Neural crest cell (in vitro differentiated cells): ENCODE data around the gene NECTIN1. TPM values are rescaled to one million over a fixed set of nuclear protein-coding genes. Genes with fewer than 3 reads are reported as not detected.
A peak's percentile ranks its signal among the peaks of the same experiment; 100 is the strongest.

Source experiments
- DNase-seq: peaks from one replicate; pipeline ENCODE4 v3.0.0; 2021; ENCODE audit warnings: low read depth, mixed read lengths, low spot score
- H3K27ac Mint-ChIP-seq: one replicate; pipeline ENCODE4 v1.8.0; 2021; ENCODE audit warnings: mild to moderate bottlenecking, mixed read lengths; ENCODE audit not compliant: unreplicated experiment
- H3K27me3 Mint-ChIP-seq: 2 replicates; pipeline ENCODE4 v1.8.0; 2021; ENCODE audit warnings: low read depth, mild to moderate bottlenecking, mixed read lengths
- H3K36me3 Mint-ChIP-seq: 2 replicates; pipeline ENCODE4 v1.8.0; 2021; ENCODE audit warnings: low read depth, mild to moderate bottlenecking, mixed read lengths
- H3K4me1 Mint-ChIP-seq: 2 replicates; pipeline ENCODE4 v1.8.0; 2021; ENCODE audit warnings: mixed read lengths
- H3K4me3 Mint-ChIP-seq: one replicate; pipeline ENCODE4 v1.8.0; 2021; ENCODE audit warnings: mild to moderate bottlenecking, mixed read lengths
- H3K9me3 Mint-ChIP-seq: 2 replicates; pipeline ENCODE4 v1.8.0; 2021; ENCODE audit warnings: mixed read lengths
- total RNA-seq: library from RNA; stranded (reverse); gene quantifications from 2 replicates; pipeline ENCODE4 v1.2.1, GENCODE V29; 2021
- TF ChIP-seq, protein P1 (sequence below): fragments of 200-600 bp; sonication (generic); conservative IDR thresholded peaks from 2 replicates; pipeline ENCODE4 v1.5.0; 2021; ENCODE audit warnings: antibody characterized with exemption, mild to moderate bottlenecking

The NECTIN1 gene
- total RNA-seq, 1 donor from 2014 or later = 49.2 TPM

DNA sequence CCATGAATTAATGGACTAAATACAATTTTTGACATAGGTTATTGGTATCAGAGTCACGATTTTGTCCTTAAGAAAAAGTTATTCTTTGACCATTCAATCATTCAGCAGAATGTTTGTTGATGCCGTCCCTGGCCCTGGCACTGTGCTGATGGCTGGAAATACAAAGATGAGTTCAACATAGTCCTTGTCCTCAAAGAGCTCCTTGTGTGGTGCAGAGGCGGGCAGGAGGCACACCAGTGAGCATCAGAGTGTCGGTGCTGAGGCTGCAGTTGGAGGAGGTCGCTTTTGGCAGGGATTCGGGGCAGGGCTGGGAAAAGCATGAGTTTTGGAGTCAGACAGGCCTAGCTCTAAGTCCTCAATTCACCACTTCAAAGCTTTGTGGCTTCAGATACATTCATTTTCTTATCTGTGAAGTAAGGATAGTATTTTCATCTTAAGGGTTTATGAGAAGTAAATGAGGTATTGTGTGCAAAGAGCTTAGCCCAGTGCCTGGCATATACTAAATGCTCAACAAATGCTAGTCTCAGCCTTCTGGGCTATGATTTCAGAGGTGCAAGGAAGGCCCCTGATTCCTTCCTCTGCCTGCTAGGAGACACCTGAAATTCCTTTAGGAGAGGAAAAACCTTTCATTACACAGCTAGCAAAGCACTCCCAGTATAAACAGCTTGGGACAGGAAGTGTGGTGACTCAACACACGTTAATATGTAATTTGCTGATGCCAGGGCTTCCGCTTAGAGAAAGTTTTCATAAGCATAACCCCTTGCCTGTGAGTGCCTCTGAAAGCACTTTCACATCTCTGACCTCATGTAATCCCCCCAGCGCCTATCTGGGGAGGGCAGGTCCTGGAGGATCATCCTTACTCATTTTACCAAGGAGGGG is 113.8 kb downstream of the NECTIN1 start:
- DNase-seq = no peak
- TF ChIP-seq, protein P1, sequence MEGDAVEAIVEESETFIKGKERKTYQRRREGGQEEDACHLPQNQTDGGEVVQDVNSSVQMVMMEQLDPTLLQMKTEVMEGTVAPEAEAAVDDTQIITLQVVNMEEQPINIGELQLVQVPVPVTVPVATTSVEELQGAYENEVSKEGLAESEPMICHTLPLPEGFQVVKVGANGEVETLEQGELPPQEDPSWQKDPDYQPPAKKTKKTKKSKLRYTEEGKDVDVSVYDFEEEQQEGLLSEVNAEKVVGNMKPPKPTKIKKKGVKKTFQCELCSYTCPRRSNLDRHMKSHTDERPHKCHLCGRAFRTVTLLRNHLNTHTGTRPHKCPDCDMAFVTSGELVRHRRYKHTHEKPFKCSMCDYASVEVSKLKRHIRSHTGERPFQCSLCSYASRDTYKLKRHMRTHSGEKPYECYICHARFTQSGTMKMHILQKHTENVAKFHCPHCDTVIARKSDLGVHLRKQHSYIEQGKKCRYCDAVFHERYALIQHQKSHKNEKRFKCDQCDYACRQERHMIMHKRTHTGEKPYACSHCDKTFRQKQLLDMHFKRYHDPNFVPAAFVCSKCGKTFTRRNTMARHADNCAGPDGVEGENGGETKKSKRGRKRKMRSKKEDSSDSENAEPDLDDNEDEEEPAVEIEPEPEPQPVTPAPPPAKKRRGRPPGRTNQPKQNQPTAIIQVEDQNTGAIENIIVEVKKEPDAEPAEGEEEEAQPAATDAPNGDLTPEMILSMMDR = no peak
- Mint-ChIP-seq H3K4me1 (peaks cover 56% of the 10 kb centered on the region), H3K9me3 (no peaks in the 10 kb centered on the region), H3K36me3 (no peaks in the 10 kb centered on the region), H3K4me3 (no peak overlapping the region), H3K27ac (no peak overlapping the region), H3K27me3 (peaks cover 3% of the 10 kb centered on the region)

DNA sequence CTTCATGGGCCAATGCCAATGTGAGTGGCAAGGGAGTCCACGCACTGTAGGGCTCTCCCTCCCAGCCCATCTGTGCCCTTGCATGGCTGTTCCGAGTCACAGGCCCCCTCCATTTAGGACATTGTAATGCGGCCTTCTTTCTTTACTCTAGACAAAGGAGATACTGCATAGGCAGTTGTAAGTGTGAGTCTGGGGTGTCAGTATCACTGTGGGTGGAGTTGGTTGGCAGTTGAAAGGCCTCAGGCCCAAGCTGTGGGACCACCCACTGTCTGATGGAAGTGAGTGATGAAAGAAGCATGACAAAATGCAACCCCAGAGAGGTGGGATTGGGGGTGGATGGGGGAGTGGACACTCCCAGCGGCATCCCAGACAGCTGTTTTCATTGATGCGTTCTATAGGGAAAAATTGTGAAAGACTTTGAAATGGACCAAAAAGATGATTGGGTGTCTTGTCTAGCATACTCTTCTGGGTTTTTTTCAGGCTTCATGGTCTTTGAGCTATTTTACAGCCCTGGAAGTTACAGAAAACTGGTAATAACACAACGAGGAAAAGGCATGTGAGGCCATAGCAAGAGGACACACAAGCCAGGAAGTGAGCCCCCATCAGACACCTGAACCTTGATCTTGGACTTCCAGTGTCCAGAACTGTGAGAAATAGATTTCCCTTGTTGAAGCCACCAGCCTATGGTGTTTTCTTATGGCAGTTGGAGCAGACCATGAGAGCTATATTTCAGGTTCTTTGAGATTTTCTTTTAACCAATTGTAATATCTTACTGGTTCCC is 114.6 kb downstream of the NECTIN1 start:
- no peak for DNase-seq
- Mint-ChIP-seq H3K27ac (no peak overlapping the region), H3K4me1 (peaks cover 50% of the 10 kb centered on the region), H3K36me3 (no peaks in the 10 kb centered on the region), H3K4me3 (no peak overlapping the region), H3K9me3 (no peaks in the 10 kb centered on the region), H3K27me3 (peaks cover 3% of the 10 kb centered on the region)
- TF ChIP-seq, protein P1 = no peak

DNA sequence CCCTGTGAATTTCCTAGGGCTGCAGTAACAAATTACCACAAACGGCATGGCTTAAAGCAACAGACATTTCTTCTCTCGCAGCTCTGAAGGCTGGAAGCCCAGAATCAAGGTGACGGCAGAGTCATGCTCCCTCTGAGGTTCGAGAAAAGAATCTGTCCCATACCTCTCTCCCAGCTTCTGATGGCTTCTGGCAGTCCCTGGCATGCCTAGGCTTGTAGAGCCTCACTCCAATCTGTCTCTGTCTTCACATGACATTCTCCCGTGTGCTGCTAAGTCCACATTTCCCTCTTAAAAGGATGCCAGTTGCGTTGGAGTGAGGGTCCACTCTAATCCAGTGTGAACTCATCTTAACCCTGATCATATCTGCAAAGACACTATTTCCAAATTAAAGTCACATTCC is 116.2 kb downstream of the NECTIN1 start:
- no peak overlapping the region for H3K4me3 Mint-ChIP-seq
- H3K36me3 Mint-ChIP-seq = no peaks in the 10 kb centered on the region
- H3K27ac Mint-ChIP-seq = no peak overlapping the region
- peaks cover 3% of the 10 kb centered on the region for H3K27me3 Mint-ChIP-seq
- H3K4me1 Mint-ChIP-seq = peaks cover 47% of the 10 kb centered on the region
- TF ChIP-seq, protein P1 = no peak
- H3K9me3 Mint-ChIP-seq = no peaks in the 10 kb centered on the region
- DNase-seq = no peak

DNA sequence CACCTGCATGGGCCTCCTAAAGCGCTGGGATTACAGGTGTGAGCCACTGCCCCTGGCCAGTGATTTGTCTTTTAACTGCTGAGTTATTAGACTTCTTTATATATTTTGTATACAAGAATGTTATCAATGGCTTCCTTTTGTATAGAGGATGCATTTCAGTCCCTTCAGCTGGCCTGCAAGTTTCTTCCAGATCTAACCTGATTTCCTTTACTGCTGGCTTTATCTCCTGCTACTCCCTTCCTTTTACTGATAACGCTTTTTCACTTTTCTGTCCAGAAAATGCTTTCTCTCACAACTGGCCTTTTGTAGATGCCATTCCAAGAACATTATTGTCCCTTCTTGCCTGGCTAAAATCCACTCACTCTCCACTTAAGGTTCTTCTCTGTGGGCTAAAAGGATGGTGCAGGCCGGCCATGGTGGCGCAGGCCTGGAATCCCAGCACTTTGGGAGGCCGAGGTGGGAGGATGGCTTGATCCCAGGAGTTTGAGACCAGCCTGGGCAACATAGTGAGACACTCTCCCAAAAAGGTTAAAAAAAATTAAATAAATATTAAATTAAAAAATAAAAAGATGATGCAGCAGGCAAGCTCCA is 118.1 kb downstream of the NECTIN1 start:
- H3K27ac Mint-ChIP-seq = peak overlapping the region; percentile 4
- no peaks in the 10 kb centered on the region for H3K36me3 Mint-ChIP-seq
- H3K27me3 Mint-ChIP-seq = peaks cover 3% of the 10 kb centered on the region
- TF ChIP-seq, protein P1 = no peak
- no peak for DNase-seq
- no peak overlapping the region for H3K4me3 Mint-ChIP-seq
- peaks cover 46% of the 10 kb centered on the region for H3K4me1 Mint-ChIP-seq
- H3K9me3 Mint-ChIP-seq = no peaks in the 10 kb centered on the region

DNA sequence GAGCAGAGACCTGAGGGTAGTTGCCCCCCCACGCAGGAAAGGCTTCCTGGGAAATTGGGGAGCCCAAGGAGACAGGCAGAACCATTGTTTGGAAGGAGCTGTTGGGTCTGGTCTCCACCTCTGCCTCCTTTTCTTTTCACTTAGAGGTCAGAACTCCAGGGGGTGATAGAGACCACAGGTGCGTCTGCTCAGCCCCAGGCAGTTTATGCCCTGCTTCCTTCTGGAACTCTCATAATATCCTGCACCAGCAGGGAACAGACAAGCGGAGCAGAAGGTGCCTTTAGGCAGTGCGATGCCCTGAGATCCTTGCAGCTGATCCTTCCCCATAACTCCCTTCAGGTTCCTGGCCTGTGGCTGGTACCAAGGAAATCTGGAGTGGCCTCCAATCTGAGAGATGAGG is 120.2 kb downstream of the NECTIN1 start:
- H3K4me3 Mint-ChIP-seq = no peak overlapping the region
- no peaks in the 10 kb centered on the region for H3K36me3 Mint-ChIP-seq
- peaks cover 31% of the 10 kb centered on the region for H3K4me1 Mint-ChIP-seq
- H3K27ac Mint-ChIP-seq = no peak overlapping the region
- DNase-seq = no peak
- H3K9me3 Mint-ChIP-seq = no peaks in the 10 kb centered on the region
- H3K27me3 Mint-ChIP-seq = peaks cover 3% of the 10 kb centered on the region
- TF ChIP-seq, protein P1 = no peak
